ENCODE data around the gene EPHB1.
"Not testable (repeated sequence)": the region's sequence is repeated elsewhere in the genome, so short reads cannot be mapped to it uniquely, and the experiment has no call there.

The EPHB1 gene

GRCh38 chr3:135059580-135059979 lies 264.5 kb downstream of the EPHB1 start:
- DNase-seq = no peak

- not testable (repeated sequence) for DNase-seq
Observed at GRCh38 chr3:135066844-135067727, 272.0 kb downstream of the EPHB1 start.

DNA sequence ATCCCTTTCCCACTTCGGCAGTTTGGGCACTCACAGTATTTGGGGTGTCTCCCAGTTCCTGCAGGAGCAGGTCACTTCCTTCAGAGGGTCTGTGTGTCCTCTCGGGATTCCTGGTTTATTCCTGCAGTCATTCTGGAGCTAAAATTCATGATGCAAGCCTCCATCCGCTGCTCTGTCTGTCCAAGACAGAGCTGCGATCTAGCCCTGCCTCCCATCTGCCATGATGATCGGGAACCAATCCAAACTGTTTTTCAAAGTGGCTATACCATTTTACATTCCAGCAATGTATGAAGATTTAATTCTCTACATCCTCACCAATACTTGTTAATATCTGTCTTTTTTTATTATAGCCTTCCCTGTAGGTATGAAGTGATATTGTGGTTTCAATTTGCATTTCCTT lies 273.0 kb downstream of the EPHB1 start:
- no peak for DNase-seq

- DNase-seq = no peak
Observed at GRCh38 chr3:135069406-135069805, 274.3 kb downstream of the EPHB1 start.

GRCh38 chr3:135071483-135071882 lies 276.4 kb downstream of the EPHB1 start:
- DNase-seq = no peak

- no peak for DNase-seq
Observed at GRCh38 chr3:135072431-135072830, 277.4 kb downstream of the EPHB1 start.

GRCh38 chr3:135075157-135075556 lies 280.1 kb downstream of the EPHB1 start:
- no peak for DNase-seq

DNA sequence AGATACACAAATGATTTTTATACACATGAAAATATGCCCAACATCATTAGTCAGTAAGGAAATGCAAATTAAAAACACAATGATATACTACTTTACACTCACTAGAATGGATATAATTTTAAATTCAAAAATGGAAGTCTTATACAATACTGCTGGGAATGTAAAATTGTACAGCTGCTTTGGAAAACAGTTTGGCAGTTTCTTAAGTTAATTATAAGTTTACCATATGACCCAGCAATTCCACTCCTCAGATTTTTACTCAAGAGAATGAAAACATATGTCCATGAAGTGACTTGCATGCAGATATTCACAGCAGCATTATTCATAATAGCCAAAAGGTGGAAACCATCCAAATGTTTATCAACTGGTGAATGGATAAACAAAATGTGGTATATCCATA lies 281.3 kb downstream of the EPHB1 start:
- DNase-seq = no peak

DNA sequence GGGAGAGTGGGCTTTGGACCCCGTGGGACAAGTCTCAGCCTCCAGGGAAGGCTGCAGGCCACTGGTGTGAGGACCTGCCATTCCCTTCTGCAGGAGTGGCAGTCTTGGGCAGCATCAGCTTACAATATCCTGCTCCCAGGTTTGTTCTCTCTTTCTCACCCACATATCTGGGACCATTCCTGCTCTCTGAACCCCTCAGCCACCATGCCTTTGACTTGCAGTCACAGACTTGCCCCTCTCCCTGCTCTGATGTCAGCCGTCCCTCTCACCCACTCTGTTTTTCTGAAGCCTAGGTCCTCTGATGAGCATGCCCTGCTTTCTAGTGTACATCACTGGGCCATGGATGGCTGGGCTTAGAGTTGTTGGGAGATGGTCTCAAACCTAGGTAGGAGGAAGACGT lies 282.1 kb downstream of the EPHB1 start:
- DNase-seq = no peak

DNA sequence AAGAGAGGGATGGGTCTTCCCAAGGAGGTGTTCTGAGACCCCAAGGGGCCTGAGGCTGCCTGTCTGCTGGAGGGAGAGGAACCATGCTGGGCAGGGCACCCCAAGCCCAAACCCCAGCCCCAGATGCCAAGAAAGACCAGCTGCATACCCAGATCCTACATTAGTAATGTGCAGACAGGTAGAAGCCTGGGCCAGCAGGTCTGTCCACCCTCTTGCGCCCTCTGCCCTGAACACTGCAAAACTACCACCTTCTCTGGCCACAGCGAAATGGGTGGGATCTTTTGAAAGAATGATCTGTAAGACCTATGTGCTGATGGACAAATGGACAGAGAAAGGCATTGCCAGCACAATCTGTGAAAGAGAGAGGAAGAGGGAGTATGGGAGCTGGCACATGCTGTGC lies 283.2 kb downstream of the EPHB1 start:
- DNase-seq = no peak

GRCh38 chr3:135079095-135079494 lies 284.0 kb downstream of the EPHB1 start:
- DNase-seq = no peak

GRCh38 chr3:135081451-135081850 lies 286.4 kb downstream of the EPHB1 start:
- DNase-seq = no peak

DNA sequence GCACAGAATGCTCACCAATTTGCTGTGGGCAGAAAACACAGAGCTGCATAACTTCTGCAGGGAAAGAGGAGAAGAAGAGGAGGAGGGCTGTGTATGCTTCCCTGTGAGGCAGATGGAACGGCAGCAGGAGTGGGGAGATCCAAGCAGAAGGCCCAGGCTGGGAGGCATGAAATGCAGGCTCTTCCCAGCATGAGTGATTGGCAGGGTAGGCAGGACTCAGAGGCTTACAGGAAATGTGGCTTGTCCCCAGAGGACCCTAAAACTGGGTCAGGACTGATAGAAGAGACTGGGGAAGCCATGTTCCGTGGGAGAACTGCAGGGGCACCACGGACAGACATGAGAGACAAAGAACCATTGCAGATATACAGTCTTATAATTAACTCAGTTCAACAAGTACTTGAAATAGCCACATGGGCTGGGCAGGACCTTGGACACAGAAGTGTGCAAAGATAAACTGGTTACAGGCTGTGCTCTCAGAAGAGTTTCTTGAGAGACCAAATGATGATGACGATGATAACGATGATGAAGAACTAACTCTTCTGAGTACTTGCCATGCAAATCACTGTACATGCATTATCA lies 286.9 kb downstream of the EPHB1 start:
- DNase-seq = no peak

- no peak for DNase-seq
Observed at GRCh38 chr3:135082706-135083105, 287.6 kb downstream of the EPHB1 start.

DNA sequence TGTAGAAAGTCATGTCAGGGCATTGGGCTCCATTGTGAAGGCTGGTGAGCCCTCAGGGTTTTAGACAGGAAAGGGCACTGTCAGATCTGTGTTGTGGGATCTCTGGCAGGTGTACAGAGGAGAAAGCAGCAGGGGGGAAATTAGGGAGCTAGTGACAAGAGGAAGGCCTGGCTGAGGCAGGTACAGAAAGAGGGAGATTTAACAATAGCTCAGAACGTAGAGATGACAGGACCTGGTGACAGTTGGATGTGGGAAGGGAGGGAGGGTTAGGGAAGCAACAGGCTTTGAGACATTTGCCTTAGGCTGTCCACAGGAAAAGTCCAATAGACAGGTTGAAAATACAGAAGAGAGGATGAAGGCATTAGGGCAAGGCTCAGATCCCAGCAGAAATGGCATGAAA lies 288.1 kb downstream of the EPHB1 start:
- DNase-seq = no peak

DNA sequence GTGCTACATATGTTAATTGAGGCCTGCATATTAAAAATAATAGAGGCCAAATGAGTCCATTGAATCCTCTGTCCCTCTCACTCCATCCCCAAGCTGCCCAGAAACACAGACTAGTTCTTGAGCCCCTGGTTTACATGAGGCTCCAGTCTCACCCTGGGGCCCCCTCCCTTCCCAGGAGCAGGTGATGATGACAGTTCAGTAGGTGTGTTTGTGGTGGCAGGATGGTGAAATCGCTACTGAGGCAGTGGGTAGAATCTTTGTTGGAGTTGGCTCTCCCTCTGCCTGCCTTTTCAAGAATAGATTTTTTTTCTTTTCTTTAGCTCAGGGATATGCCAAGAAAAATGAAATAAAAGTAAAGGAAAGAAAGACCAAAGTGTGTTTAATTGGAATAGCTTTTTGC lies 288.7 kb downstream of the EPHB1 start:
- DNase-seq = no peak

DNA sequence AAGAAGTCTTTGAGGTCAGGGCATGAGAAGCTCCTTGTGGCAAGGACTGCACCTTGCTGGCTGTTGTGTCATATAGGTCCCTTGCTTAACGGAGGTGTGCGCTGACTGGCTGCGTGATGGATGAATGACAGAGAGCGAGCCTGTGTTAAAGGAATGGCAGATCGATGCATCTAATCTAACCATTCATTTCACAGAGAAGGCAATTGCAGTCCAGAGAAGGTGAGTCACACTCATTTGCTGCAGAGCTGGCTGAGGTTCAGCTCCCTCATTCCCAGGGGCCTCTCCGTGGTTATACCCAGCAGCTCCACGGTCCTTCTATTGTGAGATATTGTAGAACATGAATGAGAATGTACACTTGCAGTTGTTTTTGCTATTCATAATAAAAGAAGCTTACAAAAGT lies 289.3 kb downstream of the EPHB1 start:
- no peak for DNase-seq

DNA sequence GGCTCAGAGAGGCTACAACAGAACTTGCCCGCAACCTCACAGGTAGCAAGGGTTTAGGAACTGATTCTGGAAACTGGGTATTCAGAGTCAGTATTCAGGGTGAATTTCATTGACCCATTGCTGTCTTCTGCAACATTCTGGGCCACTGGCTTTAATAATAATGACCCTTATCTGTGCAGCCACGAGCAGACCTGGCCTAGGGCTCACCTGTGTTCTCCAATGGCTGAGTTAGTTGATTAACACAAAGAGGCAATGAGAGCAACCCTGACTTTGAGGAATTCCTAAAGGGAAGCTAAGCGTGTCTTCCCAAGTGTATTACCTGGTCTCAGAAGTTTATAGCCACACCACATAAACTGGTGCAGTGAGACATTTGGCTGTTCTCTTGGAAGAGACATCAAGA lies 289.9 kb downstream of the EPHB1 start:
- DNase-seq = no peak

DNA sequence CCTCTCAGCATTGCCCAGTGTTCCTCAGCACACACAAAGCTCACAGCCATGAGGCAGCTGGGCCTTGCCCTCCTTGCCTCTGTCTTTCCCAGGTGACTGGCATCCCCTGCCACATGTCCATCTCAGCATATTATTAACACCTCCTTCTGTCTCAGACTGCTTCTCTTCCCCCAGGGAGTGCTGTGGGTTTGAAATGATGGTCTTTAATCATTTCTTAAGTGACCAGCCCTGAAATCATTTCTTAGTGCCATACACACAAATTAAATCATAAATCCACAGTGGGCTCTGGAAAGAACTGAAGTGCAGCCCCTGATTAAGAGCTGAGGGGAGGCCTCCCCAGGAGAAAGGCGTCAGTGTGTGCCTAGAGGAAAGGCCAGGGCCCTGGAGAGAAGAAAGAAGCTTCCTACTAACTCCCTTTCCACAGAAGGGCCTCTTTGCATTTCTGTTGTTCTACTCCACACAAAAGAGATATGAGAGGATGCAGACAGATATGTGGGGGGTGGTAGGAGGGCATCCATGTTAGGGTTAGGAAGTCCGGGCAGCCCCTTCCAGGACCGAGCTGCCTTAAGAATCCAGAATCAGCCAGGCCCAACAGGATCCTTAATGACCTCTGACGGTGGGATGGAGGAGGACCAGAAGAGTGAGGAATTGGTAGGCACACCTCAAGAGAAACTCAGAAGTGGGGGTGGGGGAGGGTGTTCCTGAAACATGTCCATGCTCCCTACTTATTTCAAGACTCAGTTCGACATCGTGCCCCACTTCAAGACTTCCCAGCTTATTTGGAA lies 290.8 kb downstream of the EPHB1 start:
- DNase-seq = no peak

DNA sequence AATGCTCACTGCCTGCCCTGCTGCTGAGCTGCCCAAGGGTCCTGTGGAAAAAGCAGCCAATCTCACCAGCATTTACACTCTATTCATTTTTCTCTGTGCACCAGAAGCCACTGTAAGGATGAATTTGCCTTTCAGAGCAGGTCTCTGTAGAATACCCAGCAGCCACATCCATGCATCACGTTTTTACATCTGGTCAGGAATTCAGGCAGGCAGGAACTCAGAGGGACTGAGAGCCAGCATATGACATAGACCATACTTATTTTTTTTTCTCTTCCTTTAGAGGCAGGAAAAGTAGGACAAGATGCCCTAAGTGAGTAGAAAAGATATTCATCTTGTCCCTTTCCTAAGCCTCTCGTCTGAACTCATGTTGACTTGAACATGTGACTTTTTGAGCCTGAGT lies 292.7 kb downstream of the EPHB1 start:
- no peak for DNase-seq

- DNase-seq = no peak
Observed at GRCh38 chr3:135089451-135089850, 294.4 kb downstream of the EPHB1 start.

GRCh38 chr3:135090020-135090717 lies 295.1 kb downstream of the EPHB1 start:
- DNase-seq = peak; percentile 10

GRCh38 chr3:135091946-135092345 lies 296.9 kb downstream of the EPHB1 start:
- no peak for DNase-seq

Measured in activated CD4-positive, alpha-beta T cell treated with anti-CD3 and anti-CD28 coated beads, Interleukin-2, amount 50 U/mL, for 16 hours (primary cell).